ENCODE results near the gene NUP210.

- TF ChIP-seq EZH2 (IDR thresholded peaks at IDR 0.05; ENCODE audit: borderline replicate concordance, low read depth, low read length, severe bottlenecking): no peak
- TF ChIP-seq, protein P1, sequence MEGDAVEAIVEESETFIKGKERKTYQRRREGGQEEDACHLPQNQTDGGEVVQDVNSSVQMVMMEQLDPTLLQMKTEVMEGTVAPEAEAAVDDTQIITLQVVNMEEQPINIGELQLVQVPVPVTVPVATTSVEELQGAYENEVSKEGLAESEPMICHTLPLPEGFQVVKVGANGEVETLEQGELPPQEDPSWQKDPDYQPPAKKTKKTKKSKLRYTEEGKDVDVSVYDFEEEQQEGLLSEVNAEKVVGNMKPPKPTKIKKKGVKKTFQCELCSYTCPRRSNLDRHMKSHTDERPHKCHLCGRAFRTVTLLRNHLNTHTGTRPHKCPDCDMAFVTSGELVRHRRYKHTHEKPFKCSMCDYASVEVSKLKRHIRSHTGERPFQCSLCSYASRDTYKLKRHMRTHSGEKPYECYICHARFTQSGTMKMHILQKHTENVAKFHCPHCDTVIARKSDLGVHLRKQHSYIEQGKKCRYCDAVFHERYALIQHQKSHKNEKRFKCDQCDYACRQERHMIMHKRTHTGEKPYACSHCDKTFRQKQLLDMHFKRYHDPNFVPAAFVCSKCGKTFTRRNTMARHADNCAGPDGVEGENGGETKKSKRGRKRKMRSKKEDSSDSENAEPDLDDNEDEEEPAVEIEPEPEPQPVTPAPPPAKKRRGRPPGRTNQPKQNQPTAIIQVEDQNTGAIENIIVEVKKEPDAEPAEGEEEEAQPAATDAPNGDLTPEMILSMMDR (IDR thresholded peaks at IDR 0.05; ENCODE audit: borderline replicate concordance, extremely low read depth, low read length, poor library complexity, severe bottlenecking): no peak
Measured at GRCh38 chr3:13305623-13306022, 114.5 kb downstream of the NUP210 start.
